Activated effector memory CD4-positive, alpha-beta T cell treated with Interleukin-2 at 50 U/mL for 16 hours (primary cell): ENCODE measurements around the gene TMEM266.

Experiments used
- DNase-seq: peaks from one replicate; pipeline ENCODE4 v3.0.0-alpha.2; 2020

Gene TMEM266

GRCh38 chr15:76070192-76070591 is 10.4 kb downstream of the TMEM266 start:
- DNase-seq = no peak

- DNase-seq = no peak
These were observed 11.3 kb downstream of the TMEM266 start for GRCh38 chr15:76070921-76071635.

GRCh38 chr15:76071806-76072205 is 12.0 kb downstream of the TMEM266 start:
- DNase-seq = no peak

GRCh38 chr15:76073554-76073953 is 13.8 kb downstream of the TMEM266 start:
- no peak for DNase-seq

- DNase-seq = no peak
These were observed 15.3 kb downstream of the TMEM266 start for GRCh38 chr15:76075046-76075445.

- DNase-seq = no peak
These were observed 18.6 kb downstream of the TMEM266 start for GRCh38 chr15:76078285-76078877.

- no peak for DNase-seq
These were observed 24.5 kb downstream of the TMEM266 start for GRCh38 chr15:76084256-76084655.

GRCh38 chr15:76098685-76099084 is 38.9 kb downstream of the TMEM266 start:
- DNase-seq = no peak

GRCh38 chr15:76099388-76099787 is 39.6 kb downstream of the TMEM266 start:
- DNase-seq = no peak

GRCh38 chr15:76100361-76100760 is 40.6 kb downstream of the TMEM266 start:
- DNase-seq = no peak

- no peak for DNase-seq
These were observed 41.9 kb downstream of the TMEM266 start for GRCh38 chr15:76101655-76102054.

GRCh38 chr15:76105391-76105790 is 45.6 kb downstream of the TMEM266 start:
- DNase-seq = no peak

- DNase-seq = no peak
These were observed 46.1 kb downstream of the TMEM266 start for GRCh38 chr15:76105911-76106310.

GRCh38 chr15:76107169-76107568 is 47.4 kb downstream of the TMEM266 start:
- DNase-seq = no peak

GRCh38 chr15:76108021-76108723 is 48.4 kb downstream of the TMEM266 start:
- DNase-seq = no peak

GRCh38 chr15:76109046-76109445 is 49.3 kb downstream of the TMEM266 start:
- DNase-seq = no peak

- DNase-seq = no peak
These were observed 54.8 kb downstream of the TMEM266 start for GRCh38 chr15:76114561-76114960.

GRCh38 chr15:76116138-76116885 is 56.5 kb downstream of the TMEM266 start:
- DNase-seq = no peak

- DNase-seq = no peak
These were observed 57.4 kb downstream of the TMEM266 start for GRCh38 chr15:76117181-76117580.

- DNase-seq = no peak
These were observed 59.0 kb downstream of the TMEM266 start for GRCh38 chr15:76118767-76119166.

GRCh38 chr15:76123031-76123430 is 63.2 kb downstream of the TMEM266 start:
- DNase-seq = no peak

GRCh38 chr15:76127169-76127568 is 67.4 kb downstream of the TMEM266 start:
- DNase-seq = no peak

- DNase-seq = no peak
These were observed 68.1 kb downstream of the TMEM266 start for GRCh38 chr15:76127880-76128279.
